Measurements from ENCODE around the gene HMGN2.

DNA sequence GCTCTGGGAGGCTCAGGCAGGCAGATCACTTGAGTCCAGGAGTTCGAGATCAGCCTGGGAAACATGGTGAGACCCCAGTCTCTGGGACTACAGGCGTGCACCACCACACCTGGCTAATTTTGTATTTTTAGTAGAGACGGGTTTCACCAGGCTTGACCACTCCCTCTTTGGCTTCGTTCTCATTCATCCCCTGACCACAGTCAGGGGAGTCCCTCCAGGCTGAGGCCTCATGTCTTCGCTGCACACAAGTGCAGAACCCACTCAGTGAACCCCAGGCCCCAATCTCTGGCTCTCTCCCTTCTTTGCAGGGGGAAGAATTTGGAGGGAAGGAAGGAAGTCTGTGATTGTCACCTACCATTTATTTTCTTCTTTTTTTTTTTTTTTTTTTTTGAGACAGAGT lies 48.1 kb downstream of the HMGN2 start:
- no peak for TF ChIP-seq ZNF263 (CRISPR knock-in tag; IDR thresholded peaks at IDR 0.05)
- no peak for TF ChIP-seq FOXC1 (CRISPR knock-in tag; IDR thresholded peaks at IDR 0.05; ENCODE audit: borderline replicate concordance)
- no peak for TF ChIP-seq ELF4 (CRISPR knock-in tag; IDR thresholded peaks at IDR 0.05; ENCODE audit: borderline replicate concordance)
- no peak for TF ChIP-seq ZSCAN20 (CRISPR knock-in tag; IDR thresholded peaks at IDR 0.05; ENCODE audit: borderline replicate concordance)
- TF ChIP-seq ZBTB10 (CRISPR knock-in tag; IDR thresholded peaks at IDR 0.05; ENCODE audit: borderline replicate concordance): no peak
- TF ChIP-seq PHF8 (CRISPR knock-in tag; IDR thresholded peaks at IDR 0.05): no peak
- no peak for TF ChIP-seq RAD21 (CRISPR knock-in tag; IDR thresholded peaks at IDR 0.05)
- TF ChIP-seq E2F5 (CRISPR knock-in tag; conservative IDR thresholded peaks at IDR 0.05): no peak
- TF ChIP-seq ZNF17 (CRISPR knock-in tag; IDR thresholded peaks at IDR 0.05): no peak
- no peak for TF ChIP-seq SETDB1 (CRISPR knock-in tag; IDR thresholded peaks at IDR 0.05; ENCODE audit: borderline replicate concordance)
- TF ChIP-seq NFKBIZ (CRISPR knock-in tag; IDR thresholded peaks at IDR 0.05): no peak
- no peak for TF ChIP-seq SIN3A (IDR thresholded peaks at IDR 0.05; ENCODE audit: borderline replicate concordance, low read depth, low read length)

All from HepG2 (cell line).